Small intestine (tissue), 7 donors: ENCODE measurements around the gene MAGI1. TPM values are rescaled to one million over a fixed set of nuclear protein-coding genes. Genes with fewer than 3 reads are reported as not detected.

Experiments used
- DNase-seq, 2 donors: peaks; one replicate each; pipeline versions ENCODE4 v3.0.0 to v3.0.0-alpha.2; 2013
- FAIRE-seq: peaks from 2 replicates; lab custom pipeline; 2012; peaks lifted over from hg19 to GRCh38; lab: Jason Lieb, UNC
- H3K27ac ChIP-seq, 3 donors: one replicate each; pipeline ENCODE4 v1.5.1; 2013; ENCODE audit warnings: low read length in 2 of 3, mild to moderate bottlenecking in 2 of 3, control low read depth in 1 of 3, inconsistent platforms in 1 of 3, low read depth in 1 of 3, moderate library complexity in 1 of 3
- H3K27me3 ChIP-seq, 3 donors: one replicate each; pipeline ENCODE4 v1.6.1; 2013; ENCODE audit warnings: low read length in 3 of 3, inconsistent platforms in 1 of 3; ENCODE audit not compliant: control insufficient read depth in 3 of 3, insufficient read depth in 3 of 3
- H3K36me3 ChIP-seq, 3 donors: one replicate each; pipeline ENCODE4 v1.6.1; 2013; ENCODE audit warnings: low read length in 3 of 3, inconsistent platforms in 1 of 3, low read depth in 1 of 3, mild to moderate bottlenecking in 1 of 3, moderate library complexity in 1 of 3; ENCODE audit not compliant: control insufficient read depth in 3 of 3, insufficient read depth in 2 of 3
- H3K4me1 ChIP-seq, 3 donors: one replicate each; pipeline ENCODE4 v1.6.1; 2013; ENCODE audit warnings: low read length in 2 of 3, inconsistent platforms in 1 of 3, low read depth in 1 of 3, mild to moderate bottlenecking in 1 of 3, moderate library complexity in 1 of 3; ENCODE audit not compliant: control insufficient read depth in 3 of 3, insufficient read depth in 2 of 3
- H3K4me3 ChIP-seq, 3 donors: one replicate each; pipeline ENCODE4 v1.5.1; 2013; ENCODE audit warnings: low read length in 3 of 3, control low read depth in 1 of 3, inconsistent platforms in 1 of 3, low read depth in 1 of 3, mild to moderate bottlenecking in 1 of 3, moderate library complexity in 1 of 3
- H3K9me3 ChIP-seq, 2 donors: one replicate each; pipeline ENCODE4 v1.6.1; 2013; ENCODE audit warnings: low read depth in 1 of 2, low read length in 1 of 2; ENCODE audit not compliant: control insufficient read depth in 2 of 2, insufficient read depth in 1 of 2
- WGBS, 3 donors: extraction: QIAGEN DNeasy Blood & Tissue Kit; methylation state at CpG; one replicate each; pipeline ENCODE4 v1.1.7; 2013; 5-methylcytosine and 5-hydroxymethylcytosine counted together
- polyA plus RNA-seq, 4 donors: library from polyadenylated mRNA; stranded (reverse) in 3 of 4; unstranded in 1 of 4; fragments of 200-250 nt in 3 of 4; fragments of 120-200 nt in 1 of 4; gene quantifications; one replicate each; pipeline versions ENCODE4 v1.2.1 to v1.2.3, GENCODE V29; 2013
- donor health status: healthy with polysubstance abuse.
- donor health status: control.
- donor health status: control.
- donor health status: Bipolar disorder and iron deficiency.
- donor health status: healthy.

Gene MAGI1
- polyA plus RNA-seq, 4 donors, result 10.0 to 35.1 (median 12.6) TPM

GRCh38 chr3:65717676-65718346, 320.9 kb downstream of the MAGI1 start:
- no peak for FAIRE-seq
- WGBS, 3 donors, result 72 to 84% (median 75%) methylated on average over 4 of the region's 4 CpGs

GRCh38 chr3:65716071-65716751, 322.5 kb downstream of the MAGI1 start:
- no peak for FAIRE-seq
- 66 to 76% (median 73%) methylated on average over 4 of the region's 4 CpGs for WGBS, 3 donors
- no peak for DNase-seq
- no peaks in the 10 kb centered on the region for H3K27me3 ChIP-seq
- no peaks in the 10 kb centered on the region for H3K4me1 ChIP-seq
- H3K9me3 ChIP-seq, result no peaks in the 10 kb centered on the region
- H3K36me3 ChIP-seq, result no peaks in the 10 kb centered on the region
- H3K27ac ChIP-seq, result no peak overlapping the region
- no peak overlapping the region for H3K4me3 ChIP-seq

More at GRCh38 chr3:65717676-65718346, 320.9 kb downstream of the MAGI1 start:
- H3K27me3 ChIP-seq, result no peaks in the 10 kb centered on the region
- H3K36me3 ChIP-seq, result no peaks in the 10 kb centered on the region
- H3K9me3 ChIP-seq, result no peaks in the 10 kb centered on the region
- no peak for DNase-seq
- H3K4me1 ChIP-seq, result no peaks in the 10 kb centered on the region
- H3K4me3 ChIP-seq, result no peak overlapping the region
- no peak overlapping the region for H3K27ac ChIP-seq

DNA sequence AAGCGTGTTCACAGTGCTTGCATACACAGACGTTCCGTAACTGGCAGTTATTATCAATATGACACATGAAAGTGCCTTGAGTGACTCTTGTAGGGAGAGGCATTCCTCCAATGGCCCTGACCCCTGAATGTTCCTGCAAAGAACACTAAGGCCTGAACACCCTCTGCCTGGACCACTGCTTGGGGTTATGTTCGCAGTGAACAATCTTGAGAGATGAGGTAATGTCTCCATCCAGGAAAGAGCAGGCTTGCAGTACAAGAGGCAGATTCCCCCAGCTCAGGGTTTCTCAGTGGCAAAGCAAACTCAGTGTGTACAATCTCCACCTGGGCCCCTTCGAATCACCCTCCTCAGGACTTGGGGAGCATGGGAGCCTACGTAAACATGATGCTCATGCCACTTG, 324.6 kb downstream of the MAGI1 start:
- Histone ChIP-seq H3K4me3 (no peak overlapping the region), H3K27ac (no peak overlapping the region), H3K27me3 (no peaks in the 10 kb centered on the region), H3K4me1 (no peaks in the 10 kb centered on the region), H3K36me3 (no peaks in the 10 kb centered on the region), H3K9me3 (no peaks in the 10 kb centered on the region)
- FAIRE-seq, result no peak
- DNase-seq, result peak in 1 of 2 donors; percentile 9
- 71 to 91% (median 84%) methylated on average over 6 of the region's 6 CpGs for WGBS, 3 donors

GRCh38 chr3:65713016-65713415, 325.7 kb downstream of the MAGI1 start:
- 51 to 80% (median 71%) methylated on average over 1 of the region's 1 CpG for WGBS, 3 donors
- H3K9me3 ChIP-seq, result no peaks in the 10 kb centered on the region
- H3K27me3 ChIP-seq, result no peaks in the 10 kb centered on the region
- no peaks in the 10 kb centered on the region for H3K36me3 ChIP-seq
- H3K4me3 ChIP-seq, result no peak overlapping the region
- no peak overlapping the region for H3K27ac ChIP-seq
- DNase-seq (no peak), FAIRE-seq (no peak)
- no peaks in the 10 kb centered on the region for H3K4me1 ChIP-seq

- H3K27me3 ChIP-seq, result no peaks in the 10 kb centered on the region
- FAIRE-seq (no peak), DNase-seq (no peak)
- no peak overlapping the region for H3K4me3 ChIP-seq
- H3K27ac ChIP-seq, result no peak overlapping the region
- H3K4me1 ChIP-seq, result no peaks in the 10 kb centered on the region
- WGBS, 3 donors, result 75 to 84% (median 83%) methylated on average over 5 of the region's 5 CpGs
- H3K36me3 ChIP-seq, result no peaks in the 10 kb centered on the region
- H3K9me3 ChIP-seq, result no peaks in the 10 kb centered on the region
These were observed 326.6 kb downstream of the MAGI1 start for GRCh38 chr3:65712140-65712539.

- Histone ChIP-seq H3K4me3 (no peak overlapping the region), H3K27ac (no peak overlapping the region), H3K9me3 (no peaks in the 10 kb centered on the region), H3K36me3 (no peaks in the 10 kb centered on the region), H3K27me3 (no peaks in the 10 kb centered on the region), H3K4me1 (no peaks in the 10 kb centered on the region)
- DNase-seq, result no peak
- FAIRE-seq, result no peak
- WGBS, 3 donors, result 76 to 89% (median 84%) methylated on average over 13 of the region's 13 CpGs
These were observed 331.7 kb downstream of the MAGI1 start for GRCh38 chr3:65706776-65707568.

GRCh38 chr3:65706301-65706700, 332.4 kb downstream of the MAGI1 start:
- FAIRE-seq, result no peak
- no peak for DNase-seq
- Histone ChIP-seq H3K27me3 (no peaks in the 10 kb centered on the region), H3K36me3 (no peaks in the 10 kb centered on the region), H3K9me3 (no peaks in the 10 kb centered on the region), H3K4me3 (no peak overlapping the region), H3K4me1 (no peaks in the 10 kb centered on the region), H3K27ac (no peak overlapping the region)
- WGBS, 3 donors, result 82 to 90% (median 87%) methylated on average over 4 of the region's 4 CpGs

DNA sequence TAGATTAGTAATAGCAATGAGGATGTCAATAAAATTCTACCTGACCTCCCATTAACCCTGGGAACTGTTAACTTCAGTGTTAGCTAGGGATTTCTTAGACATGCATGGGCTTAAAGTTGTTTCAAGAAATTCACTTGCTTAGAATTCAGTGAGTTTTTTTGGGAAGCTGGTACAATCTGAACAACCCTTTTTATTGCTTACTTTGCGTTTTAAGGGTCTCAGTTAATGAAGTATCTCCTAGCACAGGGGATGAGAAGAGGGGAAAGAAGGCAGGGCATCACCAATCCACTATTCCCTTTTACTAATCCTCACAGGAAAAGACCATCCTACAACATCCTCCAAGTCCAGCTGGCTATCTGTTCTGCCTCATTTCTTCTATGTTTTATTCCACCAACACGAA, 334.9 kb downstream of the MAGI1 start:
- FAIRE-seq, result no peak
- Histone ChIP-seq H3K27me3 (no peaks in the 10 kb centered on the region), H3K9me3 (peaks cover 0 to 3% of the 10 kb centered on the region in 2 donors), H3K36me3 (no peaks in the 10 kb centered on the region), H3K27ac (no peak overlapping the region), H3K4me3 (no peak overlapping the region), H3K4me1 (no peaks in the 10 kb centered on the region)
- DNase-seq, result no peak
- WGBS, 3 donors, result 84 to 95% (median 91%) methylated on average over 2 of the region's 2 CpGs
